Esophagus squamous epithelium (tissue), 5 donors: ENCODE results near the gene KMT2E. TPM values are rescaled to one million over a fixed set of nuclear protein-coding genes. Genes with fewer than 3 reads are reported as not detected.
A peak's percentile ranks its signal among the peaks of the same experiment; 100 is the strongest.

Experiments
- DNase-seq: peaks from one replicate; lab custom pipeline; 2025; lab: John Stamatoyannopoulos, UW
- H3K27ac ChIP-seq, 4 donors: fragments of 200-600 bp; sonication (generic); one replicate each; pipeline ENCODE4 v1.5.1; 2016 to 2019; ENCODE audit warnings: mild to moderate bottlenecking in 1 of 4
- H3K27me3 ChIP-seq, 4 donors: fragments of 200-600 bp; sonication (generic); 1 replicate in 3 of 4; 2 replicates in 1 of 4; pipeline versions ENCODE4 v1.5.1 to v1.6.0; 2017 to 2021; ENCODE audit warnings: antibody characterized with exemption in 1 of 4
- H3K36me3 ChIP-seq, 3 donors: fragments of 200-600 bp; sonication (generic); one replicate each; pipeline ENCODE4 v1.5.1; 2016 to 2019
- H3K4me1 ChIP-seq, 3 donors: fragments of 200-600 bp; sonication (generic); one replicate each; pipeline ENCODE4 v1.5.1; 2017 to 2019
- H3K4me3 ChIP-seq, 4 donors: fragments of 200-600 bp; sonication (generic); 1 replicate in 3 of 4; 2 replicates in 1 of 4; pipeline ENCODE4 v1.5.1; 2016 to 2019; ENCODE audit warnings: mild to moderate bottlenecking in 2 of 4, moderate library complexity in 1 of 4
- H3K9me3 ChIP-seq, 3 donors: fragments of 200-600 bp; sonication (generic); one replicate each; pipeline ENCODE4 v1.5.1; 2016 to 2019
- CTCF ChIP-seq, 6 experiments: fragments of 450-650 bp in 4 of 6; fragments of 200-600 bp in 2 of 6; sonication (generic) in 2 of 6; IDR thresholded peaks; one replicate each; pipeline ENCODE4 v1.5.1; 2016 to 2019; ENCODE audit warnings: antibody characterized with exemption in 6 of 6, mild to moderate bottlenecking in 4 of 6, moderate library complexity in 4 of 6
- POLR2A ChIP-seq, 4 donors: fragments of 450-650 bp; IDR thresholded peaks; one replicate each; pipeline ENCODE4 v1.6.1; 2017; ENCODE audit warnings: antibody characterized with exemption in 4 of 4, mild to moderate bottlenecking in 4 of 4, moderate library complexity in 3 of 4
- WGBS, 2 donors: methylation state at CpG; one replicate each; pipeline ENCODE4 v1.1.5; 2018; 5-methylcytosine and 5-hydroxymethylcytosine counted together
- intact Hi-C: fragments of 100-400 bp; cut with DNase I; formaldehyde crosslinking; loops from one replicate; pipeline ENCODE4 v1.15.0; 2022
- total RNA-seq, 4 donors: library from RNA; depleted of rRNA; stranded (reverse); fragments of >200 nt; gene quantifications; one replicate each; pipeline ENCODE4 v1.1.0, GENCODE V29; 2016
- donor health status: DM: yes; HTN: yes; CAD: no.

KMT2E gene
- total RNA-seq, 4 donors from 2014 or later, result 37.2 to 80.5 (median 54.4) TPM

GRCh38 chr7:104968648-104969047 is 45.4 kb upstream of the KMT2E start:
- Histone ChIP-seq H3K9me3 (no peaks in the 10 kb centered on the region), H3K4me1 (peaks cover 21 to 65% (median 45%) of the 10 kb centered on the region in 3 donors), H3K4me3 (no peak overlapping the region), H3K27me3 (no peaks in the 10 kb centered on the region), H3K36me3 (no peaks in the 10 kb centered on the region), H3K27ac (peak overlapping the region in 2 of 4 donors; percentile 4 to 12)
- WGBS, 2 donors, result 83 to 91% methylated on average over 2 of the region's 2 CpGs
- intact Hi-C loops, result no loop called here
- no peak for DNase-seq
- no peak for TF ChIP-seq POLR2A (IDR thresholded peaks at IDR 0.05)
- TF ChIP-seq CTCF (IDR thresholded peaks at IDR 0.05), result no peak

- Histone ChIP-seq H3K36me3 (no peaks in the 10 kb centered on the region), H3K9me3 (no peaks in the 10 kb centered on the region), H3K4me3 (no peak overlapping the region), H3K27ac (peak overlapping the region in 2 of 4 donors; percentile 4 to 12), H3K4me1 (peaks cover 16 to 65% (median 45%) of the 10 kb centered on the region in 3 donors), H3K27me3 (no peaks in the 10 kb centered on the region)
- DNase-seq, result no peak
- 78 to 90% methylated on average over 1 to 2 of the region's 2 CpGs for WGBS, 2 donors
- no peak for TF ChIP-seq POLR2A (IDR thresholded peaks at IDR 0.05)
- no peak for TF ChIP-seq CTCF (IDR thresholded peaks at IDR 0.05)
- intact Hi-C loops, result no loop called here
Measured at GRCh38 chr7:104969183-104969582, 44.8 kb upstream of the KMT2E start.

GRCh38 chr7:104971290-104972071 is 42.5 kb upstream of the KMT2E start:
- no peak for DNase-seq
- TF ChIP-seq CTCF (IDR thresholded peaks at IDR 0.05), result peak in 3 of 6 experiments; percentile 15 to 27 (median 15)
- TF ChIP-seq POLR2A (IDR thresholded peaks at IDR 0.05), result no peak
- peak overlapping the region; percentile 70 to 78 (median 74) for H3K27ac ChIP-seq
- no peaks in the 10 kb centered on the region for H3K36me3 ChIP-seq
- H3K27me3 ChIP-seq, result no peaks in the 10 kb centered on the region
- intact Hi-C loops, result no loop called here
- no peak overlapping the region for H3K4me3 ChIP-seq
- WGBS, 2 donors, result 32 to 34% methylated on average over 3 of the region's 3 CpGs
- no peaks in the 10 kb centered on the region for H3K9me3 ChIP-seq
- H3K4me1 ChIP-seq, result peaks cover 16 to 69% (median 53%) of the 10 kb centered on the region in 3 donors

- DNase-seq, result no peak
- Histone ChIP-seq H3K27me3 (no peaks in the 10 kb centered on the region), H3K36me3 (no peaks in the 10 kb centered on the region), H3K27ac (peak overlapping the region; percentile 70 to 78 (median 74)), H3K4me1 (peaks cover 23 to 74% (median 57%) of the 10 kb centered on the region in 3 donors), H3K4me3 (no peak overlapping the region), H3K9me3 (no peaks in the 10 kb centered on the region)
- 42 to 44% methylated on average over 5 of the region's 5 CpGs for WGBS, 2 donors
- TF ChIP-seq POLR2A (IDR thresholded peaks at IDR 0.05), result no peak
- no peak for TF ChIP-seq CTCF (IDR thresholded peaks at IDR 0.05)
- intact Hi-C loops, result no loop called here
Measured at GRCh38 chr7:104972500-104972899, 41.5 kb upstream of the KMT2E start.

- TF ChIP-seq POLR2A (IDR thresholded peaks at IDR 0.05), result no peak
- no peak for TF ChIP-seq CTCF (IDR thresholded peaks at IDR 0.05)
- intact Hi-C loops, result no loop called here
- Histone ChIP-seq H3K36me3 (no peaks in the 10 kb centered on the region), H3K4me1 (peaks cover 31 to 74% (median 62%) of the 10 kb centered on the region in 3 donors), H3K9me3 (no peaks in the 10 kb centered on the region), H3K27ac (peak overlapping the region; percentile 70 to 91 (median 74)), H3K4me3 (no peak overlapping the region), H3K27me3 (no peaks in the 10 kb centered on the region)
- DNase-seq, result no peak
- WGBS, 2 donors, result 42 to 63% methylated on average over 2 of the region's 2 CpGs
Measured at GRCh38 chr7:104973227-104973626, 40.8 kb upstream of the KMT2E start.
